ENCODE data around the gene ZNF614.
A peak's percentile ranks its signal among the peaks of the same experiment; 100 is the strongest.
"Not testable (repeated sequence)": the region's sequence is repeated elsewhere in the genome, so short reads cannot be mapped to it uniquely, and the experiment has no call there.

Gene ZNF614

DNA sequence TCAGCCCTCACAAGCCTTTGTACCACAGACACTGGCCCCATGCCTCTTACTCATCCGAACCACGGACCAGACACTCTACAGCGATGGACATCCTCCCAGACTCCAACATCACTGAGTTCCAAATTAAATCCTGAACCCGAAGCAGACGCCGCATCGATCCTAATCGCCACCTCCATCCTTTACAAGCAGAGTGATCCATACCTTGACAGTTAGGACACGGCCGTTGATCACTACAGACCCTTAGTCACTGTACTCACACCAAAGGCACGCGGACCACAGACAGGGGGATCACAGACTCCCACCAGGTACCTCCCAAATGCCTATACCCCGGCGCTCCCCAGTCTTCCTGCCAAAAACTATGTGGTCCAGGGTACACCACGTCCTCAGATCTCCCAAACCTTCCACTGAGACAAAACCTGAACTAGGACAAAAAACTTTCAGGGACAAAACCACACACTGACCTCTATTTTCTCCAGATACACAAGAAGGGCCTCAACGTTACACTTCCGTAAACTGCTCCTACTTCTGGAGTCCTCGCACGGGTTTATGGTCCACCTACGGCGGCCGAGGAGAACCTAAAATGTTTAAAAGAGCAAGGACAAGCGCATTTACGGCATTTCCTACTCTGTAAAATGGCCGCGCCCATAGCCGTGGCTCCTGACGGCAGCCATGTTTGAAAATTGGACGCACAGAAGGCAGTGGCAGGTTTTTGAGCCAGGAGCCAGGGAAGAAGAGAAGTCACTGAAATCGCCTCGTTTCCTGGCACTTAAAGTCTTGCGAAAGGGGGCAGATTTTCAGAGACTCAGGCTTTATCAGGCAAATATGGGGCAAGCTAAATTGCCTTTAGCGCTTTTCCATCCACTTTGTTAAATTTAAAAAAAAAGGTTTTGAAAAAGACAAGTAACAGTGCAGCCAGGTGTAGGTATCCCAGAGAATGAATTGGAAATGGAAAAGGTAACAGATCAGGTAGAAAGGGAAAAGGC, 41.6 kb downstream of the ZNF614 start, which contains the start of gene ZNF350:
Gene ZNF350, minus strand, starts transcription at position 532 of the 983 bp plus-strand sequence. CDS start 12,480 bp downstream, outside the sequence.
- DNase-seq: peak; percentile 94

DNA sequence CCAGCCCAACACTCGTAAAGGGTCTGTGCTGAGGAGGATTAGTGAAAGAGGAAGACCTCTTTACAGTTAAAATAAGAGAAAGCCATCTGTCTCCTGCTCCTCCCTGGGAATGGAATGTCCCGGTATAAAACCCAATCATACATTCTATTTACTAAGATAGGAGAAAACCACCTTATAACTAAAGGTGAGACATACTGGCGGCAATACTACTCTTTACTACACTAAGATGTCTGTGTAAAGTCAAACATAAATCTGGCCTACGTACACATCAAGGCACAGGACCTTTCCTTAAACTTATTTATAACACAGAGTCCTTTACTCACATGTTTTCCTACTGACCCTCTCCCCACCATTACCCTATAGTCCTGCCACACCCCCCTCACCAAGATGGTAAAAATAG, 44.8 kb downstream of the ZNF614 start:
- no peak for DNase-seq

DNA sequence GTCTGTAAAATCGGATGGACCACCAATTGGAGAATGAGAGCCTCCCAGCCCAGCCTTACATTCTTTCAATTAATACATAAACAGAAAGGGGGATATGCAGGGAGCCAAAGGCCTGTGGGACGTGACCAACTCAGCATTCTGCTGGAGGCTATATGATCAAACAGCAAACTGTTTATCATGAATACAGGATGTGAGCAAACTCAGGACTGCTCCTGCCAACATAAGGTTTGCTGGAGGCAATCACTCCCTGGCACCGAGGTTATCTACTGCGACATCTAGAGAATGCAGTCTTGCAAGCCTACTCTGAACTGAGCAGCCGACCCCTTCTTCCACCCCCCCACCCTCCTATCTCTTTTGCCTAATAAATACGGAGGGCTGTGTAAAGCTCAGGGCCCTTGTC, 47.3 kb downstream of the ZNF614 start:
- not testable (repeated sequence) for DNase-seq

DNA sequence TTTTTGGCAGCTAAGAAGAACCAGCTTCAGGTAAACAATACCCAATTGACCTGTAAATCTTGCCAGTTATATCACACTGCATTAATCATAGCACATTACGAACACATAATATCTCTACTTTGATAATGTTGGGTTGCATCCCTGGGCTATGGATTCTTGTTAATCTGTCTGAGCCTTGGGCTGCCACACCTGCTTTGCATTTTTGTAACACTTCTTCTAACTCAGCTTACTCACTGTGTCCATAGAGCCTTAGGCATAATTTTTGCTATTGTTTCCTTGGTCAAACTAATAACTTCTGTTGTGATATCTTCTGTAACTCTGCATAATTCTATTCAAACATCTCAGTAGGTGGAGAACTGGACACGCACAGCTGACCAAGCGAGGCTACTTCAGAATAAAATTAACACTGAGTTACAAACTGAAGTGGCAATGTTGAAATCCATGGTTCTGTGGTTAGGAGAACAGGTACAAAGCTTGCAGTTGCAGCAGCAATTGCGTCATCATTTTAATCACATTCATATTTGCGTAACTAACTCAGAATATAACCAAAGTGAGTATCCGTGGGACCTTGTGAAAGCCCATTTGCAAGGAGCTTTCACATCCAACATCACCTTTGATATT, 48.0 kb downstream of the ZNF614 start:
- no peak for DNase-seq

DNA sequence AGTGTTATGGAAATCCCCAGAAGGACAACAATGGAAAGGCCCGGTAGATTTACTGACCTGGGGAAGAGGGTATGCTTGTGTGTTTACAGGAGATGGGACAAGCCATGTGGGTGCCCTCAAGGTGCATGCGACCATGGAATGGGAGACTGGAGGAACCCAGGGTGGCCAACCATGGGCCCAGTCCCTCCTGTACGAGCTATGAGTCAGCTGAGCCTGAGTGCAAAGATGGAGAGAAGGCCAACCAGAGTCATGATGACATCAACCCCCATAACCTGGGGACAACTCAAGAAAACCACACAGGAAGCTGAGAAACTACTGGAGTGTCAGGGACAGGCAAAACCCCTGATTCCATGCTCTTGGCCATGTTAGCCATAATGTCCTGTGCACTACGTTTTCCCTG, 49.3 kb downstream of the ZNF614 start:
- no peak for DNase-seq

DNA sequence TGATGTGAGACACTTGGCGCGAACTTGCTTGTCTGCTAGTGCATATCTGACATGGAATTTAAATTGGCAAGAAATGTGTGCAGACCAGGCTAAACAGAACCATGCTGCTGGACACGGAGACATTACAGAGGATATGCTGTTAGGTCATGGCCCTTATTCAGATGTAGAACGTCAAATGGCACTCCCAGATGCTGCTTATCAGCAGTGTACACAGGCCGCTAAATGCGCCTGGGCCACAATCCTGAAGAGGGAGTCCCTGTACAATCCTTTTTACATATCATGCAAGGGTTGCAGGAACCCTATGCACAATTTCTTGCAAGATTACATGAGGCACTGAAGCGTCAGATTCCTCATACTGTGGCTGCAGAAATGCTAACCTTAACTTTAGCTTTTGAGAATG, 50.8 kb downstream of the ZNF614 start:
- no peak for DNase-seq

DNA sequence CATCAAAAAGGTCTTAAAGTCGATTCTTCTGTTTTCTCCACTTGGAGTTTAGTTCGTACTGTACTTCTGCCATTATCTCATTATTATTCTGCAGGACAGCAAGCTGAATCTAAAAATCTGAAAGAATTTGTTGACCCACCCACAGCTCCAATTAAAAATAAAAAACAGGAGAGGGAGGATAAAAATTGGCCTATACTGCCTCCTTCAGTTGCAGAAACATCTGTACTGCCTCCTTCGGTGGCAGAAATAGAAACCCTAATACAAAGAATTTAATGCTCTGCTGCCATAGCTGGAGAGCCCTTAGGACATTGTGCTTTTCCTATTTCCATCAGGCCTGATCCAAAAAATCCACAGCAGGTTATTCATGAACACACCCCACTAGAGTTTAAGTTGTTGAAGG, 51.3 kb downstream of the ZNF614 start:
- no peak for DNase-seq

DNA sequence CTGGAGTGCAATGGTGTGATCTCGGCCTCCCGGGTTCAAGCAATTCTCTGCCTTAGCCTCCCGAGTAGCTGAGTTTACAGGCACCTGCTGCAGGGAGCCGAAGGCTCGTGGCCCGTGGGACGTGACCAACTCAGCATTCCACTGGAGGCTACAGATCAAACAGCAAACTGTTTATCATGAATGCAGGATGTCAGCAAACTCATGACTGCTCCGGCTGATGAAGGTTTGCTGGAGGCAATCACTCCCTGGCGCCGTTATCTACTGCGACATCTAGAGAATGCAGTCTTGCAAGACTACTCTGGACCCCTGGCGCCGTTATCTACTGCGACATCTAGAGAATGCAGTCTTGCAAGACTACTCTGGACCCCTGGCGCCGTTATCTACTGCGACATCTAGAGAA, 52.4 kb downstream of the ZNF614 start:
- not testable (repeated sequence) for DNase-seq

DNA sequence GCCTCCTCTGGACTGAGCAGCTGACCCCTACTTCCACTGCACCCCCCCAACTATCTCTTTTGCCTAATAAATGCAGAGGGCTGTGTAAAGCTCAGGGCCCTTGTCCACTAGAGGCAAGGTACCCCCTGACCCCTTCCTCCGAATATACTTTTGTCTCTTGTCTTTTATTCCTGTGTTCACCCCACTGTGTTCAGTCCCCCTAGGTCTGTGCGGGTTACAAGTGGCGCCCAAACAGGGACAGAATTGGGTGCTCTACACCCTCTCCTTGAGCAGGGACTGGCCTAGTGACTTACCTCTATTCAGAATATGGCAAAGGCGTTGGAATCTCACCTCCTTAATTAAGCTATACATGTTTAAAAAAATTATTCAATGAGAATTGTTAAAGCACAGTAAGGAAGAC, 56.6 kb downstream of the ZNF614 start:
- DNase-seq: peak; percentile 41

DNA sequence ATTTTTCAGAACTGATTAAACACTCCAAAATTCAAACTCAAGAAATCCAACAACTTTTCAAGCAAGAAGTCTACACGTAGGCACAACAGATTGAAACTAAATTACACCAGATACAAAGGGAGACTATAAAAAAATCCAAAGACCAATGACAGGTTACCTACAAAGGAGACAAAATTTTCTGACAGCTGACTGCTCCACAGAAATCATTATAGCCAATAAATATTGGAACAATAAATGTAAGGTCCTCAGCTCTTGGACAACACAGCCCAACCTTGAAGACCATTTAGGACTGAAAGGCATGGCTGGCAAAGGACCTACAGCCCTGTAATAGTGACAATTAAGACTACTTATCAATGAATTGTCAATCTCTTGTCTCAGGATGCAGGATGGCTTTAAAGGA, 57.5 kb downstream of the ZNF614 start:
- DNase-seq: no peak

DNA sequence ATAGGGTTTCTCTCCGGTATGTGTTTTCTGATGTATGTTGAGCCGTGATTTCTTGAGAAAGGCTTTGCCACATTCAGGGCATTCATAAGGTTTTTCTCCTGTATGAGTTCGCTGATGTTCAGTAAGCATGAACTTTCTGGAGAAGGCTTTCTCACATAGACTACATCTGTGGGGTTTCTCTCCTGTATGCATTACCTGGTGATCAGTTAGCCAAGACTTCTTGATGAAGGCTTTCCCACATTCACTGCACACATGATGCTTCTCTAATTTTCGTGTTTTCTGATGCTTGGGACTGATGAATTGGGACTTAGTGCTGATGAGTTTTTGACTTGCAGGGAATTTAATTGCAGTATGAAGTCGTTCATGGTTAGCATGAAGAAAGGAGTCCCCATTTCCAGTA, 62.6 kb downstream of the ZNF614 start:
- no peak for DNase-seq
